ENCODE measurements around the gene CD27. TPM values are rescaled to one million over a fixed set of nuclear protein-coding genes. Genes with fewer than 3 reads are reported as not detected.

CD27 gene
- total and polyA plus RNA-seq, 2 donors (not counting 1 experiment from before 2014, with no cell fraction given) = 102 to 116 TPM

GRCh38 chr12:6468283-6468575 is 23.5 kb downstream of the CD27 start:
- H4K20me1 ChIP-seq (ENCODE audit: control insufficient read depth, insufficient read depth, low read length, poor library complexity, severe bottlenecking) = peaks cover 19% of the 10 kb centered on the region
- Mint-ChIP-seq H3K4me3 (peak overlapping the region; percentile 90), H3K9me3 (ENCODE audit: insufficient read depth) (no peaks in the 10 kb centered on the region), H3K27me3 (no peaks in the 10 kb centered on the region), H3K27ac (peak overlapping the region; percentile 12), H3K4me1 (peaks cover 67% of the 10 kb centered on the region)
- CTCF ChIA-PET = interaction anchor here (0.7 to 6.0 kb wide), 5 partner anchors 17 to 70 kb away, joined by 3 to 67 read pairs (median 6); partner anchors contain the start of genes MRPL51 and TAPBPL
- intact Hi-C loops (cut with micrococcal nuclease) = loop anchor here (10.0 kb wide), 1 partner anchor 133 kb away; no protein-coding TSS in a partner anchor
- H3K9ac ChIP-seq (ENCODE audit: low read length) = no peak overlapping the region
- no peak overlapping the region for H3K27ac ChIP-seq (ENCODE audit: low read length in 2 of 2)
- H3K79me2 ChIP-seq (ENCODE audit: control insufficient read depth, insufficient read depth, low read length) = peaks cover 52% of the 10 kb centered on the region
- TF ChIP-seq CTCF (IDR thresholded peaks at IDR 0.05) = no peak
- TF ChIP-seq EZH2 (IDR thresholded peaks at IDR 0.05; ENCODE audit: borderline replicate concordance, insufficient read depth, low read depth, low read length, poor library complexity, severe bottlenecking) = no peak
- POLR2A ChIA-PET = interaction anchor here (3.6 kb wide), 1 partner anchor 44 kb away, joined by 24 read pairs; no protein-coding TSS in a partner anchor
- no peak overlapping the region for H3K4me3 ChIP-seq (ENCODE audit: control extremely low read depth in 1 of 5, extremely low read depth in 1 of 5, insufficient read depth in 1 of 5, low read depth in 2 of 5, low read length in 4 of 5)
- ATAC-seq (ENCODE audit: low read depth) (no peak), DNase-seq (no peak)
- peaks cover 39 to 67% of the 10 kb centered on the region in 2 donors for H3K4me1 ChIP-seq (ENCODE audit: control insufficient read depth in 2 of 2, insufficient read depth in 2 of 2, low read length in 2 of 2)
- H3K9me3 ChIP-seq (ENCODE audit: control extremely low read depth in 1 of 3, control insufficient read depth in 2 of 3, insufficient read depth in 1 of 3, low read length in 2 of 3) = no peaks in the 10 kb centered on the region
- no peak overlapping the region for H2AFZ ChIP-seq (ENCODE audit: insufficient read depth, low read depth, low read length, poor library complexity, severe bottlenecking)
- peak overlapping the region; percentile 89 for H3K4me2 ChIP-seq (replicated peaks; ENCODE audit: low read depth, low read length, poor library complexity, severe bottlenecking)
- no peaks in the 10 kb centered on the region for H3K27me3 ChIP-seq (replicated peaks in 1 of 4; ENCODE audit: control extremely low read depth in 1 of 4, control insufficient read depth in 3 of 4, insufficient read depth in 4 of 4, low read length in 3 of 4)
- H3K36me3 ChIP-seq (replicated peaks in 1 of 2; ENCODE audit: control extremely low read depth in 1 of 2, control insufficient read depth in 1 of 2, extremely low read depth in 1 of 2, insufficient read depth in 2 of 2, low read length in 1 of 2) = peaks cover 4 to 31% of the 10 kb centered on the region in 2 experiments

- DNase-seq = no peak
- Histone ChIP-seq H4K20me1 (ENCODE audit: control insufficient read depth, insufficient read depth, low read length, poor library complexity, severe bottlenecking) (peaks cover 19% of the 10 kb centered on the region), H3K4me1 (ENCODE audit: control insufficient read depth in 2 of 2, insufficient read depth in 2 of 2, low read length in 2 of 2) (peaks cover 30 to 58% of the 10 kb centered on the region in 2 donors), H3K4me3 (ENCODE audit: control extremely low read depth in 1 of 5, extremely low read depth in 1 of 5, insufficient read depth in 1 of 5, low read depth in 2 of 5, low read length in 4 of 5) (peak overlapping the region in 4 of 5 experiments; percentile 54 to 82 (median 76)), H3K36me3 (replicated peaks in 1 of 2; ENCODE audit: control extremely low read depth in 1 of 2, control insufficient read depth in 1 of 2, extremely low read depth in 1 of 2, insufficient read depth in 2 of 2, low read length in 1 of 2) (peaks cover 1 to 22% of the 10 kb centered on the region in 2 experiments), H2AFZ (ENCODE audit: insufficient read depth, low read depth, low read length, poor library complexity, severe bottlenecking) (no peak overlapping the region), H3K27me3 (replicated peaks in 1 of 4; ENCODE audit: control extremely low read depth in 1 of 4, control insufficient read depth in 3 of 4, insufficient read depth in 4 of 4, low read length in 3 of 4) (no peaks in the 10 kb centered on the region), H3K9me3 (ENCODE audit: control extremely low read depth in 1 of 3, control insufficient read depth in 2 of 3, insufficient read depth in 1 of 3, low read length in 2 of 3) (no peaks in the 10 kb centered on the region), H3K4me2 (replicated peaks; ENCODE audit: low read depth, low read length, poor library complexity, severe bottlenecking) (peak overlapping the region; percentile 89), H3K9ac (ENCODE audit: low read length) (peak overlapping the region; percentile 82), H3K27ac (ENCODE audit: low read length in 2 of 2) (no peak overlapping the region), H3K79me2 (ENCODE audit: control insufficient read depth, insufficient read depth, low read length) (peaks cover 44% of the 10 kb centered on the region)
- Mint-ChIP-seq H3K27ac (peak overlapping the region; percentile 97), H3K9me3 (ENCODE audit: insufficient read depth) (no peaks in the 10 kb centered on the region), H3K27me3 (no peaks in the 10 kb centered on the region), H3K4me3 (peak overlapping the region; percentile 90), H3K4me1 (peaks cover 60% of the 10 kb centered on the region)
- CTCF ChIA-PET = interaction anchor here (1.2 to 6.0 kb wide), 4 partner anchors 24 to 69 kb away, joined by 4 to 67 read pairs (median 6); partner anchors contain the start of gene MRPL51
- intact Hi-C loops (cut with micrococcal nuclease) = loop anchor here (10.0 kb wide), 1 partner anchor 134 kb away; no protein-coding TSS in a partner anchor
- 82% methylated on average over 3 of the region's 6 CpGs for WGBS (ENCODE audit: insufficient coverage)
- ATAC-seq (ENCODE audit: low read depth) = no peak
- TF ChIP-seq EZH2 (IDR thresholded peaks at IDR 0.05; ENCODE audit: borderline replicate concordance, insufficient read depth, low read depth, low read length, poor library complexity, severe bottlenecking) (no peak), CTCF (IDR thresholded peaks at IDR 0.05) (no peak)
- POLR2A ChIA-PET = interaction anchor here (2.4 to 3.6 kb wide), 4 partner anchors 8 to 45 kb away, joined by 24 to 32 read pairs (median 27); partner anchors contain the start of gene CD27
Measured at GRCh38 chr12:6469092-6469491, 24.3 kb downstream of the CD27 start.

All from B cell (primary cell).